Gastroesophageal sphincter (tissue), 4 donors: ENCODE results near the gene GPR4. TPM values are rescaled to one million over a fixed set of nuclear protein-coding genes. Genes with fewer than 3 reads are reported as not detected.

ENCODE experiments used
- ATAC-seq: fragments of 150-250 bp; one replicate; pipeline ENCODE4 v1.9.1; 2016; ENCODE audit warnings: mild to moderate bottlenecking, moderate library complexity
- H3K27ac ChIP-seq, 4 donors: fragments of 200-600 bp; sonication (generic) in 3 of 4; 1 replicate in 3 of 4; 2 replicates in 1 of 4; pipeline ENCODE4 v1.5.1; 2016 to 2019
- H3K27me3 ChIP-seq: fragments of 200-600 bp; sonication (generic); one replicate; pipeline ENCODE4 v1.5.1; 2019
- H3K36me3 ChIP-seq, 2 donors: fragments of 200-600 bp; sonication (generic); one replicate each; pipeline ENCODE4 v1.5.1; 2019; ENCODE audit warnings: control low read depth in 1 of 2
- H3K4me1 ChIP-seq, 3 donors: fragments of 200-600 bp; sonication (generic); 1 replicate in 2 of 3; 2 replicates in 1 of 3; pipeline ENCODE4 v1.5.1; 2016 to 2019; ENCODE audit warnings: control low read depth in 2 of 3
- H3K4me3 ChIP-seq, 2 donors: fragments of 200-600 bp; sonication (generic); one replicate each; pipeline ENCODE4 v1.5.1; 2019; ENCODE audit warnings: mild to moderate bottlenecking in 1 of 2, moderate library complexity in 1 of 2
- H3K9me3 ChIP-seq, 3 donors: fragments of 200-600 bp; sonication (generic); one replicate each; pipeline ENCODE4 v1.5.1; 2017 to 2019; ENCODE audit warnings: control low read depth in 2 of 3
- EP300 ChIP-seq: sonication (generic); formaldehyde crosslinking; IDR thresholded peaks from one replicate; pipeline ENCODE4 v1.6.1; 2017; ENCODE audit warnings: antibody characterized with exemption, mild to moderate bottlenecking
- POLR2A ChIP-seq, 2 donors: fragments of 450-650 bp; IDR thresholded peaks; one replicate each; pipeline ENCODE4 v1.6.1; 2017; ENCODE audit warnings: antibody characterized with exemption in 2 of 2, mild to moderate bottlenecking in 2 of 2, moderate library complexity in 1 of 2
- POLR2AphosphoS5 ChIP-seq: sonication (generic); formaldehyde crosslinking; IDR thresholded peaks from one replicate; pipeline ENCODE4 v1.6.1; 2017; ENCODE audit warnings: antibody characterized with exemption
- WGBS, 2 donors: methylation state at CpG; one replicate each; pipeline ENCODE4 v1.1.5; 2018; ENCODE audit warnings: low coverage in 1 of 2; 5-methylcytosine and 5-hydroxymethylcytosine counted together
- total RNA-seq, 4 donors: library from RNA; depleted of rRNA; stranded (reverse); fragments of >200 nt; gene quantifications; one replicate each; pipeline ENCODE4 v1.1.0, GENCODE V29; 2016
- TF ChIP-seq, protein P1 (sequence below), 4 experiments: fragments of 200-600 bp in 2 of 4; fragments of 450-650 bp in 2 of 4; sonication (generic) in 1 of 4; IDR thresholded peaks; one replicate each; pipeline ENCODE4 v1.5.1; 2017 to 2019; ENCODE audit warnings: antibody characterized with exemption in 4 of 4, mild to moderate bottlenecking in 2 of 4, moderate library complexity in 2 of 4

Gene GPR4
- total RNA-seq, 4 donors from 2014 or later: 0.62 to 4.4 (median 2.8) TPM

DNA sequence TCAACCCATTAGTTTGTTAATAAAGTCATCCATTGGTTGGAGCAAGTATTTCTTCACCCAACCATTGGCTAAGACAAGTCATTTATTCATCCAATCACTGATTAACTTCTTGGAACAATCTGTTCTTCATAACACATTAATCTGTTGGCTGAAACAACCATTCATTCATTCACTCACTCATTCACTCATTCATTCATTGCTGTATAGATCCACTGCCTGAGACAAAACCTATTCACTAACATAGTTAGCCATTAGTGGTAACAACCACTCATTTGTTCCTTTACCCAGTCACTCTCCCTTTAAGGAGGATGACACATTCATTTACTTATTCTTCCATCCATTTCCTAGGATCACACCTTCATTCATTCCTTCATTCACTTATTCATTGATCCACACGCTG, 22.0 kb upstream of the GPR4 start:
- no peak for ATAC-seq
- Histone ChIP-seq H3K9me3 (no peaks in the 10 kb centered on the region), H3K36me3 (peaks cover 0 to 88% of the 10 kb centered on the region in 2 donors), H3K4me3 (no peak overlapping the region), H3K27ac (no peak overlapping the region), H3K4me1 (no peaks in the 10 kb centered on the region), H3K27me3 (no peaks in the 10 kb centered on the region)
- no peak for TF ChIP-seq POLR2AphosphoS5
- TF ChIP-seq EP300: no peak
- TF ChIP-seq POLR2A (IDR thresholded peaks at IDR 0.05): no peak
- TF ChIP-seq, protein P1, sequence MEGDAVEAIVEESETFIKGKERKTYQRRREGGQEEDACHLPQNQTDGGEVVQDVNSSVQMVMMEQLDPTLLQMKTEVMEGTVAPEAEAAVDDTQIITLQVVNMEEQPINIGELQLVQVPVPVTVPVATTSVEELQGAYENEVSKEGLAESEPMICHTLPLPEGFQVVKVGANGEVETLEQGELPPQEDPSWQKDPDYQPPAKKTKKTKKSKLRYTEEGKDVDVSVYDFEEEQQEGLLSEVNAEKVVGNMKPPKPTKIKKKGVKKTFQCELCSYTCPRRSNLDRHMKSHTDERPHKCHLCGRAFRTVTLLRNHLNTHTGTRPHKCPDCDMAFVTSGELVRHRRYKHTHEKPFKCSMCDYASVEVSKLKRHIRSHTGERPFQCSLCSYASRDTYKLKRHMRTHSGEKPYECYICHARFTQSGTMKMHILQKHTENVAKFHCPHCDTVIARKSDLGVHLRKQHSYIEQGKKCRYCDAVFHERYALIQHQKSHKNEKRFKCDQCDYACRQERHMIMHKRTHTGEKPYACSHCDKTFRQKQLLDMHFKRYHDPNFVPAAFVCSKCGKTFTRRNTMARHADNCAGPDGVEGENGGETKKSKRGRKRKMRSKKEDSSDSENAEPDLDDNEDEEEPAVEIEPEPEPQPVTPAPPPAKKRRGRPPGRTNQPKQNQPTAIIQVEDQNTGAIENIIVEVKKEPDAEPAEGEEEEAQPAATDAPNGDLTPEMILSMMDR (IDR thresholded peaks at IDR 0.05): no peak
- WGBS, 2 donors: 89% methylated on average over 1 of the region's 1 CpG; no CpG with 5 or more reads in 1 of the 2 donors

DNA sequence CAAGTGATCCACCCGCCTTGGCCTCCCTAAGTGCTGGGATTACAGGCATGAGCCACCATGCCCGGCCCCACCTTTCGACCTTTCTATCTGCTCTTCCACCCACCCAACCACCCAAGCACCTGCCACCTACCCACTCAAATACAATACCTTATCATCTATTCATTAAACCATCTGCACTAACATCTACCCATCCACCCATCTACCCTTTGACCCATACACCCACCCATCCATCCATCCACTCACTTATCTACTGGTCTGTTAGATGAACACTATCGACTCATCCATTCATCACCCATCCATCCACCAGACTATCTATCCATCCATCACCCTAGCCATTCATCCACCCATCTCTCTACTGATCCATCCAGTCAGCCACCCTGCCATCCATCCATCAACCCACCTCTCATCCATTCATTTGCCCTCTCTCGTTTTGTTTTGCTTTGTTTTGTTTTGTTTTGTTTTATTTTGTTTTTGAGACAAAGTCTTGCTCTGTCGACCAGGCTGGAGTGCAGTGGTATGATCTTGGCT, 20.0 kb upstream of the GPR4 start:
- no peak overlapping the region for H3K4me3 ChIP-seq
- no peak overlapping the region for H3K27ac ChIP-seq
- H3K9me3 ChIP-seq: no peaks in the 10 kb centered on the region
- no peaks in the 10 kb centered on the region for H3K27me3 ChIP-seq
- H3K4me1 ChIP-seq: no peaks in the 10 kb centered on the region
- no peak for TF ChIP-seq EP300
- TF ChIP-seq POLR2AphosphoS5: no peak
- TF ChIP-seq POLR2A (IDR thresholded peaks at IDR 0.05): no peak
- TF ChIP-seq, protein P1 (IDR thresholded peaks at IDR 0.05): no peak
- H3K36me3 ChIP-seq: peaks cover 0 to 89% of the 10 kb centered on the region in 2 donors
- WGBS, 2 donors: 84 to 86% methylated on average over 5 to 6 of the region's 6 CpGs
- ATAC-seq: no peak

DNA sequence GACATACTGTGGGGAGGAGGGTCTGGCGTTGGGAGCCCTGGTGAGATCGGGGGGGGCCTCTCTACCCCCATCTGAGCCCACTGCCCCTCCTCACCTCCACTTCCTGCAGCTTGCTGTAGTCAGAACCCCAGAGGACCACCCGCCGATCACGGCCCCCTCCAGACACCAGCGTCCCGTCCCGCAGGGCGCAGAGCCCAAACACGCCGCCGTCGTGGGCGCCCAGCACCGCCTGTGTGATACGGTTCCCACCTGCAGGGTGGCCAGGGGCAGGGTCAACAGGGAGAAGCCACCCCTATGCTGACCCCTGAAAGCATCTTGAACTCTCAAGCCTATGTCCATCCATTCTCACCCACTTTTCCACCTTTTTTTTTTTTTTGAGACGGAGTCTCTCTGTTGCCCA, 19.4 kb upstream of the GPR4 start:
- no peak for ATAC-seq
- Histone ChIP-seq H3K27me3 (no peaks in the 10 kb centered on the region), H3K4me1 (peaks cover 0 to under 1% (median 0%) of the 10 kb centered on the region in 3 donors), H3K4me3 (no peak overlapping the region), H3K9me3 (no peaks in the 10 kb centered on the region), H3K27ac (no peak overlapping the region), H3K36me3 (peaks cover 0 to 84% of the 10 kb centered on the region in 2 donors)
- TF ChIP-seq, protein P1 (IDR thresholded peaks at IDR 0.05): no peak
- TF ChIP-seq POLR2A (IDR thresholded peaks at IDR 0.05) (no peak), POLR2AphosphoS5 (no peak), EP300 (no peak)
- 40 to 94% methylated on average over 1 to 8 of the region's 17 CpGs for WGBS, 2 donors

DNA sequence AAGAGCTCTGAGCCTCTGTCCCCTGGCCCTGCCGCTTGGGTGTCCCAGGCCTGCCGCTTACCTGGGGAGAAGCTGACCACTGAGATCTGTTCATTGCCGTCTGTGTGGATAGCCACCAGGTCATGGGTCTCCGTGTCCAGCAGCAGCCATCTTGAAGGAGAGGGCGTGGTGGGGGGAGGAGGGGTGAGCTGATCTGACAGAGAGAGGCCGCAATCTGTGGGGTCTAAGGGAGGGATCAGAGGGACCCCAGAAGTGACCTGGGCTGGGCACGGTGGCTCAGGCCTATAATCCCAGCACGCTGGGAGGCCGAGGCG, 14.6 kb upstream of the GPR4 start:
- no peak overlapping the region for H3K27ac ChIP-seq
- H3K36me3 ChIP-seq: peaks cover 0 to 81% of the 10 kb centered on the region in 2 donors
- H3K9me3 ChIP-seq: no peaks in the 10 kb centered on the region
- H3K27me3 ChIP-seq: no peaks in the 10 kb centered on the region
- WGBS, 2 donors: no CpG with 5 or more reads among the region's 10 CpGs
- TF ChIP-seq, protein P1 (IDR thresholded peaks at IDR 0.05): no peak
- TF ChIP-seq POLR2AphosphoS5 (no peak), POLR2A (IDR thresholded peaks at IDR 0.05) (no peak), EP300 (no peak)
- ATAC-seq: no peak
- H3K4me1 ChIP-seq: peaks cover 0 to 14% (median 2%) of the 10 kb centered on the region in 3 donors
- no peak overlapping the region for H3K4me3 ChIP-seq
